Liver (tissue), 9 donors: Measurements from ENCODE around the gene REST. TPM values are rescaled to one million over a fixed set of nuclear protein-coding genes. Genes with fewer than 3 reads are reported as not detected.

Experiments
- DNase-seq: peaks from one replicate; pipeline ENCODE4 v3.0.0-alpha.2; 2017; ENCODE audit warnings: low spot score
- H3K27ac ChIP-seq, 2 donors: one replicate each; pipeline ENCODE4 v1.7.0; 2013; ENCODE audit warnings: inconsistent platforms in 2 of 2, low read length in 2 of 2, control low read depth in 1 of 2, low read depth in 1 of 2, mild to moderate bottlenecking in 1 of 2
- H3K27me3 ChIP-seq, 4 donors: one replicate each; pipeline versions ENCODE4 v1.6.1 to v1.7.0; 2013; ENCODE audit warnings: low read length in 3 of 4, inconsistent platforms in 1 of 4, mild to moderate bottlenecking in 1 of 4, moderate library complexity in 1 of 4; ENCODE audit not compliant: control insufficient read depth in 4 of 4, insufficient read depth in 4 of 4
- H3K36me3 ChIP-seq, 4 donors: one replicate each; pipeline versions ENCODE4 v1.6.1 to v1.7.0; 2013; ENCODE audit warnings: low read length in 3 of 4, mild to moderate bottlenecking in 3 of 4, low read depth in 1 of 4, moderate library complexity in 1 of 4; ENCODE audit not compliant: control insufficient read depth in 4 of 4, insufficient read depth in 3 of 4
- H3K4me1 ChIP-seq, 4 donors: one replicate each; pipeline versions ENCODE4 v1.6.1 to v1.7.0; 2013; ENCODE audit warnings: low read length in 3 of 4, mild to moderate bottlenecking in 3 of 4, moderate library complexity in 1 of 4; ENCODE audit not compliant: control insufficient read depth in 4 of 4, insufficient read depth in 4 of 4
- H3K4me3 ChIP-seq, 3 donors: one replicate each; pipeline versions ENCODE4 v1.6.1 to v1.7.0; 2013; ENCODE audit warnings: low read length in 3 of 3, control low read depth in 1 of 3, low read depth in 1 of 3, mild to moderate bottlenecking in 1 of 3
- H3K9ac ChIP-seq, 2 donors: one replicate each; pipeline ENCODE4 v1.7.0; 2013; ENCODE audit warnings: low read length in 2 of 2, mild to moderate bottlenecking in 2 of 2, moderate library complexity in 2 of 2, control low read depth in 1 of 2, low read depth in 1 of 2
- H3K9me3 ChIP-seq, 4 donors: one replicate each; pipeline versions ENCODE4 v1.6.1 to v1.7.0; 2013; ENCODE audit warnings: low read length in 3 of 4; ENCODE audit not compliant: control insufficient read depth in 4 of 4
- ATF3 ChIP-seq: IDR thresholded peaks from 2 replicates; pipeline ENCODE4 v1.6.1; 2016; ENCODE audit warnings: antibody characterized with exemption
- CTCF ChIP-seq: fragments of 150-350 bp; IDR thresholded peaks from 2 replicates; pipeline ENCODE4 v1.5.1; 2017; ENCODE audit warnings: improper control_type of control experiment, low read depth, low read length; ENCODE audit not compliant: missing input control
- EGR1 ChIP-seq, 2 donors: IDR thresholded peaks; 2 replicates each; pipeline ENCODE4 v1.6.1; 2016 to 2018; ENCODE audit warnings: antibody characterized with exemption in 2 of 2, low read depth in 2 of 2
- FOXA1 ChIP-seq: IDR thresholded peaks from 2 replicates; pipeline ENCODE4 v1.6.1; 2016; ENCODE audit warnings: antibody characterized with exemption
- FOXA2 ChIP-seq: IDR thresholded peaks from 2 replicates; pipeline ENCODE4 v1.6.1; 2016; ENCODE audit warnings: antibody characterized with exemption
- GABPA ChIP-seq, 2 donors: IDR thresholded peaks in 1 of 2; conservative IDR thresholded peaks in 1 of 2; 2 replicates each; pipeline ENCODE4 v1.6.1; 2016; ENCODE audit warnings: antibody characterized with exemption in 2 of 2, mild to moderate bottlenecking in 1 of 2, moderate library complexity in 1 of 2
- HNF4A ChIP-seq, 2 donors: conservative IDR thresholded peaks; 2 replicates each; pipeline ENCODE4 v1.6.1; 2016; ENCODE audit warnings: antibody characterized with exemption in 2 of 2, mild to moderate bottlenecking in 2 of 2
- HNF4G ChIP-seq: IDR thresholded peaks from 2 replicates; pipeline ENCODE4 v1.6.1; 2016; ENCODE audit warnings: antibody characterized with exemption
- JUND ChIP-seq, 2 donors: IDR thresholded peaks; 2 replicates each; pipeline ENCODE4 v1.6.1; 2016; ENCODE audit warnings: antibody characterized with exemption in 2 of 2
- MAX ChIP-seq: IDR thresholded peaks from 2 replicates; pipeline ENCODE4 v1.6.1; 2016; ENCODE audit warnings: antibody characterized with exemption
- NR2F2 ChIP-seq: IDR thresholded peaks from 2 replicates; pipeline ENCODE4 v1.6.1; 2016; ENCODE audit warnings: antibody characterized with exemption
- RAD21 ChIP-seq, 2 donors: IDR thresholded peaks; 2 replicates each; pipeline ENCODE4 v1.6.1; 2016; ENCODE audit warnings: antibody characterized with exemption in 2 of 2, mild to moderate bottlenecking in 2 of 2
- REST ChIP-seq: IDR thresholded peaks from 2 replicates; pipeline ENCODE4 v1.6.1; 2016; ENCODE audit warnings: antibody characterized with exemption, mild to moderate bottlenecking
- RXRA ChIP-seq, 2 donors: IDR thresholded peaks; 2 replicates each; pipeline ENCODE4 v1.6.1; 2017 to 2018; ENCODE audit warnings: antibody characterized with exemption in 2 of 2, mild to moderate bottlenecking in 1 of 2
- SP1 ChIP-seq: IDR thresholded peaks from 2 replicates; pipeline ENCODE4 v1.6.1; 2018; ENCODE audit warnings: antibody characterized with exemption, mild to moderate bottlenecking
- TAF1 ChIP-seq: conservative IDR thresholded peaks from 2 replicates; pipeline ENCODE4 v1.6.1; 2016; ENCODE audit warnings: antibody characterized with exemption, mild to moderate bottlenecking
- YY1 ChIP-seq: IDR thresholded peaks from 2 replicates; pipeline ENCODE4 v1.6.1; 2016; ENCODE audit warnings: antibody characterized with exemption, mild to moderate bottlenecking
- ZBTB33 ChIP-seq: IDR thresholded peaks from 2 replicates; pipeline ENCODE4 v1.6.1; 2016; ENCODE audit warnings: antibody characterized with exemption
- WGBS: extraction: QIAGEN DNeasy Blood & Tissue Kit; methylation state at CpG from one replicate; pipeline ENCODE4 v1.1.7; 2013; 5-methylcytosine and 5-hydroxymethylcytosine counted together
- polyA plus RNA-seq, 2 donors: library from polyadenylated mRNA; stranded (reverse) in 1 of 2; unstranded in 1 of 2; fragments of 200-250 nt in 1 of 2; fragments of >200 nt in 1 of 2; fragmentation: Nextera tagmentation in 1 of 2; extraction: Ambion mirVana in 1 of 2; gene quantifications; one replicate each; pipeline versions ENCODE4 v1.2.1 to v1.2.3, GENCODE V29; 2013 to 2015
- total RNA-seq, 2 donors: library from RNA; depleted of rRNA; stranded (reverse); fragments of >200 nt; gene quantifications; one replicate each; pipeline ENCODE4 v1.2.3, GENCODE V29; 2014
- donor health status: healthy.
- donor health status: healthy.
- donor health status: healthy.
- donor health status: healthy.
- donor health status: healthy.

REST gene
- total and polyA plus RNA-seq, 4 donors = 3.7 to 18.1 (median 12.4) TPM

GRCh38 chr4:56910172-56910967 is 2.7 kb downstream of the REST start:
- WGBS = 70% methylated on average over 6 of the region's 6 CpGs
- no peak overlapping the region for H3K27ac ChIP-seq

More at GRCh38 chr4:56910172-56910967, 2.7 kb downstream of the REST start:
- peak overlapping the region in 1 of 3 donors; percentile 99 for H3K4me3 ChIP-seq
- H3K27me3 ChIP-seq = no peaks in the 10 kb centered on the region
- DNase-seq = no peak
- H3K9ac ChIP-seq = no peak overlapping the region
- TF ChIP-seq GABPA (IDR thresholded peaks at IDR 0.05 in 1 of 2, conservative IDR thresholded peaks at IDR 0.05 in 1 of 2) = no peak
- no peak for TF ChIP-seq JUND (IDR thresholded peaks at IDR 0.05)
- TF ChIP-seq REST = no peak
- TF ChIP-seq MAX = no peak
- no peak for TF ChIP-seq ZBTB33
- no peak for TF ChIP-seq FOXA1
- TF ChIP-seq RAD21 (IDR thresholded peaks at IDR 0.05) = no peak
- no peak for TF ChIP-seq FOXA2
- no peak for TF ChIP-seq TAF1
- no peak for TF ChIP-seq YY1
- no peak for TF ChIP-seq EGR1 (IDR thresholded peaks at IDR 0.05; ENCODE audit: low read depth in 2 of 2)
- no peak for TF ChIP-seq HNF4G
- TF ChIP-seq CTCF = no peak
- TF ChIP-seq ATF3 = no peak
- TF ChIP-seq NR2F2 = no peak
- TF ChIP-seq RXRA (IDR thresholded peaks at IDR 0.05) = no peak
- TF ChIP-seq SP1 = no peak
- no peak for TF ChIP-seq HNF4A (conservative IDR thresholded peaks at IDR 0.05)
- H3K36me3 ChIP-seq = peaks cover 0 to 3% (median under 1%) of the 10 kb centered on the region in 4 donors
- no peaks in the 10 kb centered on the region for H3K9me3 ChIP-seq
- peaks cover 0 to 21% (median 8%) of the 10 kb centered on the region in 4 donors for H3K4me1 ChIP-seq
